LNCAP (cell line): ENCODE data around the gene ATP2B2.

Experiments
- TF ChIP-seq, protein P1 (sequence below): fragments of 450-650 bp; IDR thresholded peaks from 2 replicates; pipeline ENCODE4 v1.5.1; 2017; ENCODE audit warnings: mild to moderate bottlenecking

ATP2B2 gene

DNA sequence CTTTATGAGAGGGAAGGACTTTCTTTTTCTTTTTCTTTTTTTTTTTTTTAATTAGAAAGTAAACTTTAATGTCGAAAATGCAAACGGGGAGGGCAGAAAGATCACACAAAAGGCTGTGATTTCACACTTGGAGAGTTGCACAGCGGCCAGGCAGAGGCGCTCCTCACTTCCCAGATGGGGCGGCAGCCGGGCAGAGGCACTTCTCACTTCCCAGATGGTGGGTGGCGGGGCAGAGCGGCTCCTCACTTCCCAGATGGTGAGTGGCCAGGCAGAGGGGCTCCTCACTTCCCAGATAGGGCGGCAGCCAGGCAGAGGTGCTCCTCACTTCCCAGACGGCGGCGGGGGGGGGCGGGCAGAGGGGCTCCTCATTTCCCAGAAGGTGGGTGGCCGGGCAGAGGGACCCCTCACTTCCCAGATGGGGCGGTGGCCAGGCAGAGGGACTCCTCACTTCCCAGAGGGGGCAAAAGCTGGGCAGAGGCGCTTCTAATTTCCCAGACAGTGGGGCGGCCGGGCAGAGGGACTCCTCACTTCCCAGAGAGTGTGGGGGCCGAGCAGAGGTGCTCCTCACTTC, 88.6 kb downstream of the ATP2B2 start:
- TF ChIP-seq, protein P1, sequence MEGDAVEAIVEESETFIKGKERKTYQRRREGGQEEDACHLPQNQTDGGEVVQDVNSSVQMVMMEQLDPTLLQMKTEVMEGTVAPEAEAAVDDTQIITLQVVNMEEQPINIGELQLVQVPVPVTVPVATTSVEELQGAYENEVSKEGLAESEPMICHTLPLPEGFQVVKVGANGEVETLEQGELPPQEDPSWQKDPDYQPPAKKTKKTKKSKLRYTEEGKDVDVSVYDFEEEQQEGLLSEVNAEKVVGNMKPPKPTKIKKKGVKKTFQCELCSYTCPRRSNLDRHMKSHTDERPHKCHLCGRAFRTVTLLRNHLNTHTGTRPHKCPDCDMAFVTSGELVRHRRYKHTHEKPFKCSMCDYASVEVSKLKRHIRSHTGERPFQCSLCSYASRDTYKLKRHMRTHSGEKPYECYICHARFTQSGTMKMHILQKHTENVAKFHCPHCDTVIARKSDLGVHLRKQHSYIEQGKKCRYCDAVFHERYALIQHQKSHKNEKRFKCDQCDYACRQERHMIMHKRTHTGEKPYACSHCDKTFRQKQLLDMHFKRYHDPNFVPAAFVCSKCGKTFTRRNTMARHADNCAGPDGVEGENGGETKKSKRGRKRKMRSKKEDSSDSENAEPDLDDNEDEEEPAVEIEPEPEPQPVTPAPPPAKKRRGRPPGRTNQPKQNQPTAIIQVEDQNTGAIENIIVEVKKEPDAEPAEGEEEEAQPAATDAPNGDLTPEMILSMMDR = no peak

DNA sequence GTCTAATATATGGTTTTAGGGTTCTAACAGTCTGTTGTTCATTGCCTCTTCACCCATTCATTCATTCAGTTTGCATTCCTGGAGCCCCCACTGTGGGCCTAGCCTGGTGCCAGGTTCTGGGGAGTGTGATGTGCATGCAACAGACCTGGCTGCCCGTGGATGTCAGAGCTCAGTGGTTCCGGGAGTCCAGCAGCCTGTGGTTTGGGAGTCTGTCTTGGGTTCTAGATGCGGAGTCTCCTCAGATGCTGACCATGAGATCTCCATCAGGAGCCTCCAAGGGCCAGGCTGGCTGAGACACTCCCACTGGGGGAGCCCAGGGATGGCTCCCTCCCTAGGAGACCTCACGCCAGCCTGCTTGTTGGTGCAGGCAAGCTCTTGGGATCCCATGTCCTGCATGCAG, 92.3 kb downstream of the ATP2B2 start:
- TF ChIP-seq, protein P1 = no peak

DNA sequence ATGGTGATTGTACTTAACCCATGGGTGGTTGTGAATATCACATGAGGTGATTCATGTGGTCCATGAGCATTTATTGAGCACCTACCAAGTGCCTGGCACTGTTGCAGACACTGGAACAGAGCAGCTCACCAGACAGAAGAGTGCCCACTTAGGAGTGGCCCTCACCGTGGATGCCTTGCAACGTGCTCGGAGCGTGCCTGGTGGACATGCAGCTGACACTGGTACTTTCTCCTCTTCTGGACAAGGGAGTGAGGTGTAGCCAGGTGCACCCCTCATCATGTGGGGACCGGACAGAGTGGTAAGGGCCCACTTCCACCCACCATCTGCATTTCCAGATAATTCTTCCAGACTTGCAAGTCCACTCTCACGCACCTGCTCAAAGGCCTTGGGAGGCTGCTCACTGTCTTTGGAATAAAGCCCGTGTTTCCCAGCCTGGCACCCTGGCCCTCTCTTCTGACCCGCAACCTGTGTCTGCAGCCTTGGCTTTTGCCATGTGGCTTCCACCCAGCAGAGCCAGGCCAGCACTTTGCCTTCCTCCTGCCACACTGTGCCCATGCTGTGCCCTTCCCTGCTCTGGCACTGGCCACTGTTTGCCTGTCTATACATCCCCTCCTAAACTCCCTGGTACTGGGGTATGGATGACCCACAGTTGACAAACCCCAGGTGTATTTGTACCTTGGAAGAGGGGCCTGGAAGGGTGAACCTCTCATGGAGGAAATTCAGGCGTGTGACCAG, 93.6 kb downstream of the ATP2B2 start:
- TF ChIP-seq, protein P1 = no peak

DNA sequence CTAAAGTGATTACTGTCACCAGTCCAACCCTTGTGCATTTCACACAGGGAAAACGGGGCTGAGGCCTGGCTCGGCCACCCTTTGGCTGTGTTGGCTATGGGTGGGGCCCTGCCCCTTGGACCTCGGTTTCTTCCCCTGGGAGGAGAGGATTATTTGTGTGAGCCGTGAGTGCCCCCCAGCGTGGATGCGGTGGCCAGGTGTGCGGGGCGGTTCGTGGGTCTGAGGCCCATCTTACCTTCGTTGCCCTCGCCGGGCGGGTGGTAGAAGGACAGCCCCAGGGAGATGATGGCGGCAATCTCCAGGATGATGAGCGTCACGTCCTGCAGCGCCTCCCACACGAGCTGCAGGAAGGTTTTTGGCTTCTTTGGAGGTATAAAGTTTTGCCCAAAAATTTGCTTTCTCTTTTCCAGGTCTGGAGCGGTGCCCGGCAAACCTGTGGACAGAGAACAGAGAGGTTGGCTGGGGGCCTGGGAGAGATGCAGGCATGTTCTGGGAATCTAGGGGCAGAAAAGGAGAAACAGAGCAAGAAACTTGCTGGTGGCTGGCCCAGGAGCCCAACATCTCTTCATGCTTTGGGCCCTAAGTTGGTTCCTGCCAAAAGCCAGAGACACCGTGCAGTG, 94.9 kb downstream of the ATP2B2 start:
- TF ChIP-seq, protein P1 = no peak

DNA sequence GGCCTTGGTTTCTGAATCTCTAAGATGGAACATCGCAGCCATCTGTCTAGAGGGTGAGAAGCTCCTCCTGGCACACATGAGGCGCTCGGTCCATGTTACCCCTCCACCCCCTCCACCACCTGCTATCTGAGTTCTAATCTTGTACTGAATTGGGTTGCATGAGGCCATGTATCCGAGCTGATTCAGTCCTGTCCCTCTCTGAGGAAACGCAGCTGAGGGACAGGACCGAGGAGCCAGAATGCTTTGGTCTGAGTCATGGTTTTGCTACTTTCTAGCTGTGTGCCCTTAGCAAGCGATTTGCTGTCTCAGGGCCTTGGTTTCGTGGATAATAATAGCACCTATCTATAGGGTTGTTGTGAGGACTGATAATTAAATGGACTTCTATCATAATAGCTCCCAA, 96.7 kb downstream of the ATP2B2 start:
- TF ChIP-seq, protein P1 = no peak

DNA sequence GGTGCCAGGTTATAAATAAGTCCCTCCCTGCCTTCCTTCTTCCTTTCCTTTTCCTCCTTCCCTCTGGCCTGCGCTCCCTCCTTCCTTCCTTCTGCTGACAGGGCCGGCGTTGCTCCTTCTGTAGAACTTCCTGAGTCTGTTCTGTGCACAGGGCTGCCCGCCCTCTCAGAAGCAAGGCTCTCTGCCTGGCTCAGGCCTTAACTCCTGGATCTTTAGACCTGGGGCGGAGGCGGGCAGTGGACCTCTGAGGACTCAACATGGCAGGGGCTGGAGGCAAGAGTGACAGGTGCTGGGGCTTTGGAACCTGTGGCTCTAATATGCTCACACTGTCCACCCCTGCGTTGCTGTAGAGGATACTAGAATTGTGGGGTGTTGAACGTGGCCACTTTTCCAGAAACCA, 98.0 kb downstream of the ATP2B2 start:
- TF ChIP-seq, protein P1 = no peak

DNA sequence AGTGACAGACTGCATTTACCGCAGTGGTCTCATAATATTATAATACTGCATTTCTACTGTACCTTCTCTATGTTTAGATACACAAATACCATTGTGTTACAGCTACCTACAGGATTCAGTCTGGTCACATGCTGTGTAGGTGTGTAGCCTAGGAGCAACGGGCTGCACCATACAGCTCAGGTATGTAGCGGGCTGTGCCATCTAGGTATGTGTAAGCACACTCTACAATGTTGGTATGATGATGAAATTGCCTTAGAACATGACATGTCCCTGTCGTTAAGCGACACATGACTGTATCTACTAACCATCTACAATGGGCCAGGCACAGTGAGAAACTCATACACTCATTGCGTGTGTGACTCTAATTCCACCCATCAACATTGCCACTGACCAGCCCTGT, 99.0 kb downstream of the ATP2B2 start:
- TF ChIP-seq, protein P1 = no peak
